Pons (tissue), 1 donor: ENCODE measurements around the gene LOC128125822.

ENCODE experiments used
- DNase-seq: peaks from one replicate; pipeline ENCODE4 v3.0.0-alpha.2; 2016; ENCODE audit warnings: low spot score

The LOC128125822 gene

DNA sequence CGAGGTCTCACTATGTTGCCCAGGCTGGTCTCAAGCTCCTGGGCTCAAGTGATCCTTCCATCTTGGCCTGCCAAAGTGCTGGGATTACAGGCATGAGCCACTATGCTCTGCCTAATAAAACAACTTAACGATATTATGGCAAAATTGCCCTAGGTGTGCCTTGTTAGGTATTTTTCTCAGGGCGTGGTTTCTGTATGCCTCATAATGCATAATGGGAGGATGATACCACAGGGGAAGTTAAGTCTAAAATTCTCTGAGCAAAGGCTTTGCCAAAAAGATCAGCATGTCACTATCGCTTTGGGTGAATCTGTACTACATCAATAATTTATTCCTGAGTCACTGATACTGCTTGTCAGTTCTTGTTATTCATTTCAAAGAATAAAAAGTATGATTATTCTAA, 15.9 kb upstream of the LOC128125822 start:
- DNase-seq = no peak

GRCh38 chr6:63558278-63558677, 14.0 kb upstream of the LOC128125822 start:
- DNase-seq = no peak

DNA sequence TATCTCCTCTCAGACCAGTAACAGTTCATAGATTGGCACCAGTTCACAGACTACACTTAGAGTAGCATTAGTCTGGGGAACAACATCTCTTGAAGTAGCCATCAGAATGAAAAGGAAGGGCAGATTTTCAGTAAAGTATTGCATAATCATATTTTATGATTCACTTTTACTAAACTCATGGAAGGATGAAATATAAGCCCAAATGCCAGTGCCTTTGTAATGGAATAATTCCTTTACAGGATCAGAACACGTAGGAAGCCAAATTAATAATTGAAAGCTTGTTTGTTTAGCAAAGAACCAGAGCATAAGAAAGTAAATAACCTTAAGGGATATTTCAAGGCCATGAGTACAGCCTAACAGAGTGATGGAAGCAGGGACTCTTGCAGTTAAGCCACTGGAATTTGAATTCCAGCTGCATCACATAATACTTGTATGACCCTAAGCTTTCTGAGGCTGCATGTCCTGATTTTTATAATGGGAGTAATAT, 11.4 kb upstream of the LOC128125822 start:
- no peak for DNase-seq

DNA sequence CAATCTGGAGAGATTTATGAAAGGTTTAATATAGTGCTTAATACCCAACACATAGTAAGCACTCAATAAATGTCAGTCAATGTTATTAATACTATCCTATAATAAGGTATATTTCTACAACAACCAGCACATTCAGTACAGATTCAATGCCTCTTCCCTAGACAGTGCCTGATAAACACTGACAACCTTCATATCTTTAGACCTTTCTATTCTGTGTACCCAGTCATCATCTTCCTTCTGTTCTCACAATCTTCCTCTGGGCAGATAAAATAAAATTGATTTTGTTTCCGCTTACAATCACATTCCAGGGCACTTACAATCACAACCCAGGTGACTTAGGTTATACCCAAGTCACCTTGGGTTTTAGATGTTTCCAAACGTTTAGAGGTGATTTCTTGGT, 11.0 kb upstream of the LOC128125822 start:
- DNase-seq = no peak

GRCh38 chr6:63563235-63563634, 9.0 kb upstream of the LOC128125822 start:
- DNase-seq = no peak

- DNase-seq = no peak
Observed at GRCh38 chr6:63565058-63565726, 7.1 kb upstream of the LOC128125822 start.

DNA sequence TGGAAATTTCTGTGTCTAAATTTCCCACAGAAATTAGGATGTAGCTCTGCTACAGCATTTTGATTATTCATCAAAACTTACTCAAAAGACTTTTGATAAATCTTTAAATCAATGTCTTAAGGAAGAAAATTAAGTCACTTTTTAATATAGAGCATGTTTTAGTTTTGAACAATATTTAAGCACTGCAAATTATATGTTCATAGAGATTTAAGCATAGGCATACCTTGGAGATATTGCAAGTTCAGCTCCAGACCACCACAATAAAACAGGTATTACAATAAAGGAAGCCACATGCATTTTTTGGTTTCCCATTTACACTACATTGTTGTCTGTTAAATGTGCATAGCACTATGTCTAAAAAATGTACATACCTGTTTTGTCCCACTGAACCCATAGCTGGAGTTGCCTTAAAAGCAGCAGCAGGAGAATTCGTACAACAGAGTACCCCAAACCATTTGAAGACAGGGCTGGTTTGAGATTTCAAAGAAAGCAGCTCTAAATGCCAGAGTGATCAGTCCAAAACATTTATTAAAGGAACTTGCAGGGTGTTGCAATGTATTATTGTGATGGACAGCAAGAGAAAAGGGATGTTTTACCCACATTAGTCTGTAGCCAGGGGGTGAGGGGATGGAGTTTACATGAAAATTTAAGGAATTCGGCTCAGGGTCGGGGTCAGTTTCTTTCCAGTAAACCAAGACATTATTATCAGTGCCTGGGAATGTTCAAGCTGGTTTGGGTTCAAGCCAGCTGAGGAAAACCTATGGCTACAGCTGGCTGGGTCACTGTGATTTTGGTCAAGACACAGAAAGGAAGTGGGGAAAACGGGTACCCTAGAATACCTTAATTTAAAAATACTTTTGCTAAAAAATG, 6.3 kb upstream of the LOC128125822 start:
- DNase-seq = no peak

DNA sequence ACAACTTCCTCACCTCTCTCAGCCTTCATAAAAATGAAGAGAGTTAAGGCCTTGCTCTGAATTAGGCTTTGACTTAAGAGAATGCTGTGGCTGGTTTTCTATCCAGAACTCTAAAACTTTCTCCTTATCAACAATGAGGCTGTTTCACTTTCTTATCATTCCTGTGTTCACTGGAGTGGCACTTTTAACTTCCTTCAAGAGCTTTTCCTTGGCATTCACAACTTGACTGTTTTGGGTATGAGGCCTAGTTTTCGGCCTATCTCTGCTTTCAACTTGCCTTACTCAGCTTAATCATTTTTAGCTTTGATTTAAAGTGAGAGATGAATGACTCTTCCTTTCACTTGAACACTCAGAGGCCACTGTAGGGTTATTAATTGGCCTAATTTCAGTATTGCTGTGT, 4.3 kb upstream of the LOC128125822 start:
- no peak for DNase-seq

DNA sequence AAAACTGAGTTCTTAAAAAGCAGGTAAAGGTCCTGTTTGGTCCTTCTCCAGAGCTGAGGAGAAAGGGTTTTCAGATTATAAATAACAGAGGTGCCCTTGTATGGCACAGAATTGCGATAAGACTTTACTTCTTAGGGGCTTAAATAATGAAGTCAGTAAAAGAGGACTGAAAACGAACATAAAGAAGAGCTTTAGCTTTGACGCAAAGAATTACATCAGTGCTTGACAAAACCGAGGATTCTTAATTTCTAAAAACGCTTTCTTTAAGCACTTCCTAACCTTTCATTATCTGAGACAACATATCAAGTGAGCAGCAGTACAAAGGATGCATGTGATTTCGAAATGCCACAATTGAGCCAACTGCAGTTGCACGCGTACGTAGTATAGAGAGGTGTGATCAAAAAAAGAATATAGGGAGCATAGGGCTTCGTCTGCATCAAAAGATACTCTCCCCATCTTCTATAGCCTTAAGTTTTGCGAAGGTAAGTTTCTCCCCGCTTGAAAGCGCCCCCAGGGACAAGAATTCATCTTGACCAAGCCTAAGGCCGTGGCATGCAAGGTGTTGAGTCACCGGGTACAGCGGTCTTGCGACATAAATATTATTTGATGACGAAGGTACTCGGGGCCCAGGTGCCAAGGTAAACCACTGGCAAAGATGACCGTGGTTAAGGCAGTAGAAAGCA, 778 bp upstream of the LOC128125822 start:
- DNase-seq = no peak

GRCh38 chr6:63572747-63573075, 431 bp downstream of the LOC128125822 start:
- DNase-seq = no peak

GRCh38 chr6:63573076-63573898, 1.0 kb downstream of the LOC128125822 start:
- no peak for DNase-seq

- peak; percentile 79 for DNase-seq
Observed at GRCh38 chr6:63573899-63574553, 1.7 kb downstream of the LOC128125822 start.

GRCh38 chr6:63574554-63574900, 2.2 kb downstream of the LOC128125822 start:
- no peak for DNase-seq

DNA sequence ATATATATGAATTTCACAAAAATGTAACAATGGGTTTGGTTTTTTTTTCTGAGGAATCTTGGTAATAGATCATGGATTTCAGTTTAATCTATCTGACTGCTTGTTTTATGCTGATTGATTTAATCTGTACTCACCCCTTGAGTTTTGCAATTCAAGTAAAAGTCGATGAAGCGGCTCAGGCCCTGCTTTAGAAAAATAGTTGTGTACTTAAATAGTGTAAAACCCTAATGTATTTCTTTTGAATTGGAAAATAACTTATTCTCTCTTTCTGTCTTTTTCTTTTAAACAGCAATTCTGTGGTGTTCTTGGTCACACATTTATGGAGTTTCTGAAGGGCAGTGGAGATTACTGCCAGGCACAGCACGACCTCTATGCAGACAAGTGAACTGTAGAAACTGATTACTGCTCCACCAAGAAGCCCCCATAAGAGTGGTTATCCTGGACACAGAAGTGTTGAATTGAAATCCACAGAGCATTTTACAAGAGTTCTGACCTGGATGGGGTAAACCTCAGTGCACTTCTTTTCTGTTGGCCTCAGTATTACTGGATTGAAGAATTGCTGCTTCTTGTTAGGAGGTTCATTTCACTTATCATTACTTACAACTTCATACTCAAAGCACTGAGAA, 4.0 kb downstream of the LOC128125822 start:
- DNase-seq = no peak

GRCh38 chr6:63576985-63577712, 4.9 kb downstream of the LOC128125822 start:
- DNase-seq = no peak

GRCh38 chr6:63578757-63579156, 6.5 kb downstream of the LOC128125822 start:
- DNase-seq = no peak

- no peak for DNase-seq
Observed at GRCh38 chr6:63579937-63580703, 7.8 kb downstream of the LOC128125822 start.

- DNase-seq = no peak
Observed at GRCh38 chr6:63580704-63580961, 8.4 kb downstream of the LOC128125822 start.

DNA sequence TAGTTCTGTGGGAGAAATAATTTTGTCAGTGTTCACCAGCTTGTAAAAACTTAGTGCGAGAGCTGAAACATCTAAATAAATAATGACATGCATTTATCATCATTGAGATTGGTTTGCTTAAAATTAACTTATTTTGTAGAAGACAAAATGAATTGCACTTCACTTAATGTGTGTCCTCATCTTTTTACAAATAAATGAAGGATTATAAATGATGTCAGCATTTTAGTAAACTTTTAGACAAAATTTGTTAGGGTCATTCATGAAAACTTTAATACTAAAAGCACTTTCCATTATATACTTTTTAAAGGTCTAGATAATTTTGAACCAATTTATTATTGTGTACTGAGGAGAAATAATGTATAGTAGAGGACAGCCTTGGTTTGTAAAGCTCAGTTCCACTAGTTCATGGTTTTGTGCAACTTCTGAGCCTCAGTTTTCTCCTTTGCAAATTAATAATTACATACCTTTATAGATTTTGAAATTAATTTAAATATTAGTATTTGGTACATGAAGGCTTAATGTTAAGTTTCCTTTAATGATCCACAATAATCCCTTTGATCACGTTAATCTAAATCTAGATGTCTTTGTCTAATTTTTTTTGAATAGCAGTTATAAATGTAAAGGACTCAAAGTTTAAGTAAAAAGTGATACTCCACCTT, 9.2 kb downstream of the LOC128125822 start:
- no peak for DNase-seq
